ENCODE data around the gene D2HGDH.

- TF ChIP-seq, protein P1, sequence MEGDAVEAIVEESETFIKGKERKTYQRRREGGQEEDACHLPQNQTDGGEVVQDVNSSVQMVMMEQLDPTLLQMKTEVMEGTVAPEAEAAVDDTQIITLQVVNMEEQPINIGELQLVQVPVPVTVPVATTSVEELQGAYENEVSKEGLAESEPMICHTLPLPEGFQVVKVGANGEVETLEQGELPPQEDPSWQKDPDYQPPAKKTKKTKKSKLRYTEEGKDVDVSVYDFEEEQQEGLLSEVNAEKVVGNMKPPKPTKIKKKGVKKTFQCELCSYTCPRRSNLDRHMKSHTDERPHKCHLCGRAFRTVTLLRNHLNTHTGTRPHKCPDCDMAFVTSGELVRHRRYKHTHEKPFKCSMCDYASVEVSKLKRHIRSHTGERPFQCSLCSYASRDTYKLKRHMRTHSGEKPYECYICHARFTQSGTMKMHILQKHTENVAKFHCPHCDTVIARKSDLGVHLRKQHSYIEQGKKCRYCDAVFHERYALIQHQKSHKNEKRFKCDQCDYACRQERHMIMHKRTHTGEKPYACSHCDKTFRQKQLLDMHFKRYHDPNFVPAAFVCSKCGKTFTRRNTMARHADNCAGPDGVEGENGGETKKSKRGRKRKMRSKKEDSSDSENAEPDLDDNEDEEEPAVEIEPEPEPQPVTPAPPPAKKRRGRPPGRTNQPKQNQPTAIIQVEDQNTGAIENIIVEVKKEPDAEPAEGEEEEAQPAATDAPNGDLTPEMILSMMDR (conservative IDR thresholded peaks at IDR 0.05) = no peak
- TF ChIP-seq EZH2 (IDR thresholded peaks at IDR 0.05; ENCODE audit: low read depth) = no peak
These were observed 5.2 kb downstream of the D2HGDH start for GRCh38 chr2:241739651-241740050.
